Stomach (tissue), 4 donors: ENCODE measurements around the gene KIAA1958.

Source experiments
- CTCF ChIP-seq, 7 experiments: fragments of 450-650 bp in 4 of 7; fragments of 200-600 bp in 3 of 7; sonication (generic) in 3 of 7; IDR thresholded peaks; one replicate each; pipeline ENCODE4 v1.5.1; 2016 to 2019; ENCODE audit warnings: antibody characterized with exemption in 7 of 7, control low read depth in 2 of 7, mild to moderate bottlenecking in 1 of 7
- EP300 ChIP-seq: sonication (generic); formaldehyde crosslinking; IDR thresholded peaks from one replicate; pipeline ENCODE4 v1.6.1; 2017; ENCODE audit warnings: antibody characterized with exemption
- POLR2A ChIP-seq, 4 donors: fragments of 450-650 bp; IDR thresholded peaks; one replicate each; pipeline ENCODE4 v1.6.1; 2016; ENCODE audit warnings: antibody characterized with exemption in 4 of 4, control low read depth in 2 of 4, mild to moderate bottlenecking in 1 of 4, moderate library complexity in 1 of 4
- POLR2AphosphoS5 ChIP-seq, 3 donors: sonication (generic); formaldehyde crosslinking; IDR thresholded peaks; one replicate each; pipeline ENCODE4 v1.6.1; 2016; ENCODE audit warnings: antibody characterized with exemption in 3 of 3

GRCh38 chr9:112680731-112681402, 194.2 kb downstream of the KIAA1958 start:
- TF ChIP-seq POLR2A (IDR thresholded peaks at IDR 0.05) (no peak), CTCF (IDR thresholded peaks at IDR 0.05) (no peak), EP300 (no peak), POLR2AphosphoS5 (IDR thresholded peaks at IDR 0.05) (no peak)
